ENCODE measurements around the gene DPP9.
"Not testable (repeated sequence)": the region's sequence is repeated elsewhere in the genome, so short reads cannot be mapped to it uniquely, and the experiment has no call there.

The DPP9 gene

GRCh38 chr19:4738734-4739133 is 15.1 kb upstream of the DPP9 start:
- DNase-seq (ENCODE audit: low spot score), result no peak

GRCh38 chr19:4737955-4738600 is 14.4 kb upstream of the DPP9 start:
- no peak for DNase-seq (ENCODE audit: low spot score)

DNA sequence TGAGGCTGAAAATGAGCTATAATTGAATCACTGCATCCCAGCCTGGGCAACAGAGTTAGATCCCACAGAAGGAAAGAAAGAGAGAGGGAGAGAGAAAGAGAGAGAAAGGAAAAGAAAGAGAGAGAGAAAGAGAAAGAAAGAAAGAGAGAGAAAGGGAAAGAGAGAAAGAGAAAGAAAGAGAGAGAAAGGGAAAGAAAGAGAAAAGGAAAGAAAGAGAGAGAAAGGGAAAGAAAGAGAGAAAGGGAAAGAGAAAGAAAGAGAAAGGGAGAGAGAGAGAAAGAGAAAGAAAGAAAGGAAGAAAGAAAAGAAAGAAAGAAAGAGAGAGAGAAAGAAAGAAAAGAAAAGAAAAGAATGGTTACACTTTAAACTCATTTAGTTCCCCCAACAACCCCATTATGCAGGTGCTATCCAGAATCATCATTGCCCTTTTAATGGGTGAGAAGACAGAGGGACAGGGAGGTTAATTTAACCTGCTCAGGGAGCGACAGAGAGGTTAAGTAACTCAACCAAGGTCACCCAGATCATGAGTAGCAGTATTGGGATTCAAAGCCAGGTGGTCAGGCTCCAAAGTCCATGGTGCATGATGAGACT is 10.2 kb upstream of the DPP9 start:
- no peak for DNase-seq (ENCODE audit: low spot score)

GRCh38 chr19:4732680-4733114 is 9.1 kb upstream of the DPP9 start:
- DNase-seq (ENCODE audit: low spot score), result peak; percentile 85

DNA sequence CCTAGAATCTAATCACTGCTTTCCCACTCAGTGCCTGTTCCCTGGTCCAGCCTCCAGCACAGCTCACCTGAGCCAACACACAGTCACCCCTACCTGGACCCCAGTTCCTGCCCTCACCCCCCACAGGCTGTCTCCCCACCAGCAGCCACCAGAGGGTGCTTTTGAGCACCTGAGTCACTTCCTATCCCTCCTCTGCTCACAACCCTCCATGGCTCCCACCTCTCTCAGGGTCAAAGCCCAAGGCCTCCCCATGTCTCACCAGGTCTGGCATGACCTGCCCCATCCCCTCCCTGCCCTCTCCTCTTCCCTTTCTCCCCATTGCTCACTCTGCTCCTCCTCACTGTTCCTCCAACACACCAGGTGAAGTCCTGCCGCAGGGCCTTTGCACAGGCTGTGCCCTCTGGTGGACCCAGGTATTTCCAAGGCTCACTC is 7.1 kb upstream of the DPP9 start:
- DNase-seq (ENCODE audit: low spot score), result peak; percentile 73

DNA sequence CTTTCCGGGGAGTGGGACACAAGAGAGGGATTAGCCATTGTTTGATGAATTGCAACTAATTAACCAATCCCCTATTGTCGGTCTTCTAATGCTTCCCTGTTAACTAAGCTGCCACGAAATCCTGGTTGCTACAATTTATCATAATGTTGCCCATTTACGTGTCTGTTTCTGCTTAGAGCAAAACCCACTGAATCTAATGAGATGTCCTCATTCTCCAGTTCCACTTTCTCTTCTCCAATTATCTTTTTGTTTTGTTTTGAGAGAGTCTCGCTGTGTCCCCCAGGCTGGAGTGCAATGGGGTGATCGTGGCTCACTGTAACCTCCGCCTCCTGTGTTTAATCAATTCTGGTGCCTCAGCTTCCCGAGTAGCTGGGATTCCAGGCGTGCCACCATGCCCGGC is 5.2 kb upstream of the DPP9 start:
- DNase-seq (ENCODE audit: low spot score), result no peak

DNA sequence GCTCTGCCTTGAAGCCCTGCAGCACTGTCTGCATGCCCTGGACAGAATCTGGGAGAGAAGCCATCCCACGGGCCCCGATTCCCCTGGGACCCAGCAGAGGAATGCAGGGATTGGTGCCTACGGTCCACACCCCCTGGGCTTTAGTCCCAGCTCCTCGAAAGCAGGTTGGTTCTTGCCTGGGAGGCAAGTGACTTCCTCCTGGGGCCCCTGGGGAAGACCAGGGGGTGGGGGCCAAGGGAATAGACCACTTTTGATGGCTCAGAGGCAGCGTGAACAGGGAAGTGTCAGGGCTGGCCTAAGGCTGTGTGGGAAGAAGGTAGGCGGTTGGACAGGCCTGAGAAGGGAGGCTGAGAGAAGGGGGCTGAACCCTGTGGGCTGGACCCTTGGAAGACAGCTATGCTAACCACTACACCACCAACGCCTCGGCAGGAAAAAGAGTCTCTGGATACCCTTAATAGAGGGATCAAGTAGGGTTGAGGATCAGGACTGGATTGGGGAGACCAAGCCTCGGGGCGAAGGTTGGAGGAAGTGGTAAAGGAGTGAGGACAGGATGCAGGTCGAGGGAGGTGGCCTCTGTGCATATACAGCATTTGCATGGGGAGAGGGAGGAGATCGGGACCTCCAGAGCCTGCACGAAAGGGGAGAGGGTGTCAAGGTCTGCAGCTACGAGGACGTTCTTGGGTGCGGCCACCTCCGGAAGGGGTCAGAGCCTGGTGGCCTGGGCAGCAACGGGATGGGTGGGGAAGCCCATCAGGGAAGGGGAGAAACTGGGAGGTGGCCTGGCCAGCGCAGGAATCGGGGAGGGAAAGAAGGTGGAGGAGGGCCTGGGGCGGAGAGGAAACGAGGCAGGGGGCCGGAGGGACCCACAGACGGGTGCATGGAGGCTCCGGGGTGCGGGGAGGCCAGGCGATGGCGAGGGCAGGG is 709 bp downstream of the DPP9 start:
- peak; percentile 65 for DNase-seq (ENCODE audit: low spot score)

GRCh38 chr19:4721196-4721595 is 2.4 kb downstream of the DPP9 start:
- no peak for DNase-seq (ENCODE audit: low spot score)

- no peak for DNase-seq (ENCODE audit: low spot score)
Measured at GRCh38 chr19:4720037-4720700, 3.5 kb downstream of the DPP9 start.

GRCh38 chr19:4719499-4719866 is 4.2 kb downstream of the DPP9 start:
- DNase-seq (ENCODE audit: low spot score), result no peak

DNA sequence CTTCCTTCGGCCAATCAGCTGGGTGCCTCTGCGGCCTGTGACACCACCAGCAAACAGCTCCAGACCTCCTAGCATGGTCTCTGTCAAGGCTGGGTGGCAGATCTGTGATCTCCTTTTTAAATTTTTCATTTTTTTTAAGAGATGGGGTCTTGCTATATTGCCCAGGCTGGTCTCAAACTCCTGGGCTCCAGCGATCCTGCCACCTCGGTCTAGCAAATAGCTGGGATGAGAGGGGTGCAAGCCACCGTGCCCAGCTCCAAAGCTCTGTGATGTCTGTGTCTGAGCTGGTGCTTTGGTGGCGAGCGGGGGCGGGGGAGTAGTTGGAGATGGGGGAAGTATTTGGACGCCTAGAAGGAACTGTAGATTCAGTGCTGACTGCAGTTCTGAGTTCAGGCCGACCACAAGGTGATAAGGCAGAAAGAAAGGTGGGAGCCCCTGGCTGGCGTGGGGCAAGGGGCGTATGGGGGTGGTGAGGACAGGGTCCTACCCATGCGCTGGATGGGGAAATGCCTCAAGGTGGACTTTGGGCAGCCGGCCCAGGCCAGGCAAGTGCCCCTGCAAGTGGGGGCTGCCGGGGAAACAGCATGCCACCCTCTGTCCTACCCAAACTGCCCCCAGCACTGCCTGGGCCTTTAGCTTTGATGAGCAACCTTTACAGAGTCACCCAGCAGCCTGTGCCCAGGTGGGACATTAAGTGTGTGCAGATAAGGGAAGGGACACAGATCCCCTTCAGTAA is 5.5 kb downstream of the DPP9 start:
- no peak for DNase-seq (ENCODE audit: low spot score)

GRCh38 chr19:4717191-4717965 is 6.3 kb downstream of the DPP9 start:
- no peak for DNase-seq (ENCODE audit: low spot score)

GRCh38 chr19:4715529-4716221 is 8.0 kb downstream of the DPP9 start:
- DNase-seq (ENCODE audit: low spot score), result no peak

DNA sequence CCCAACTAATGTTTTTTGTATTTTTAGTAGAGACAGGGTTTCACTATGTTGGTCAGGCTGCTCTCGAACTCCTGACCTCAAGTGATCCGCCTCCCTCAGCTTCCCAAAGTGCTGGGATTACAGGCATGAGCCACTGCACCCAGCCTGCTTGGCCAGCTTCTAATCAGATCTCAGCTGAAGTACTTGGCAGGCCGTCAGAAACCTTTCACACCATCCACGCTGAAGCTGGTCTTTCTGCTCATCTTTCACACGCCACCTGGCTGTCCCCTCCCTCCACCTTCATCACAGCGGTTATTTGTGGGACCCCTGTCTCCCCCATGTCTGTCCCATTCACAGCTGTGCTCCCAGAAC is 8.5 kb downstream of the DPP9 start:
- DNase-seq (ENCODE audit: low spot score), result not testable (repeated sequence)

DNA sequence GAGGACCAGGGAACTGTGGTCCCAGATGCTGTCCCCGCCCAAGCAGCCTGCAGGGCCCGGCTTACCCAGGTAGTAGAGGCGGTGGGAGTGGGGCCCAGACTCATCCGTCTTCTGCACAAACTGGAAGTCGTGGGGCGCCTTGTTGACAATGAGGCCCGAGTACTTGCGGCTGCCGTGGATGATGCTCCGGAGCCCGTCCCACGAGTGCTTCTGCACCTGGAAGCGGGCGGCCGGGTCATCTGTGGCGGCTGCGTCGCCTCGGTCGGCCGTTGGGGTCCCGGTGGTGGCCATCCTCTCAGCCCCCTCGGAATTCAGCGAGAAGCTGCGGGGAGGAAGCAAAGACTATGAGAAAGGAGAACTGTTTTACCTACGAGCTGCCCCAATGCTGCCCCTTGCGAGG is 9.6 kb downstream of the DPP9 start:
- DNase-seq (ENCODE audit: low spot score), result no peak

GRCh38 chr19:4713384-4713951 is 10.2 kb downstream of the DPP9 start:
- no peak for DNase-seq (ENCODE audit: low spot score)

- no peak for DNase-seq (ENCODE audit: low spot score)
Measured at GRCh38 chr19:4712771-4713170, 10.9 kb downstream of the DPP9 start.

- no peak for DNase-seq (ENCODE audit: low spot score)
Measured at GRCh38 chr19:4711211-4711610, 12.4 kb downstream of the DPP9 start.

GRCh38 chr19:4710281-4710600 is 13.4 kb downstream of the DPP9 start:
- no peak for DNase-seq (ENCODE audit: low spot score)

Data from NAMALWA (cell line).